Activated T-helper 9 cell treated with anti-CD3 and anti-CD28 coated beads, Interleukin-2, amount 50 U/mL, for 16 hours (primary cell): ENCODE results near the gene LAT.
"Not testable (repeated sequence)": the region's sequence is repeated elsewhere in the genome, so short reads cannot be mapped to it uniquely, and the experiment has no call there.

Experiments used
- DNase-seq: peaks from one replicate; pipeline ENCODE4 v3.0.0-alpha.2; 2020; ENCODE audit warnings: low read depth

The LAT gene

DNA sequence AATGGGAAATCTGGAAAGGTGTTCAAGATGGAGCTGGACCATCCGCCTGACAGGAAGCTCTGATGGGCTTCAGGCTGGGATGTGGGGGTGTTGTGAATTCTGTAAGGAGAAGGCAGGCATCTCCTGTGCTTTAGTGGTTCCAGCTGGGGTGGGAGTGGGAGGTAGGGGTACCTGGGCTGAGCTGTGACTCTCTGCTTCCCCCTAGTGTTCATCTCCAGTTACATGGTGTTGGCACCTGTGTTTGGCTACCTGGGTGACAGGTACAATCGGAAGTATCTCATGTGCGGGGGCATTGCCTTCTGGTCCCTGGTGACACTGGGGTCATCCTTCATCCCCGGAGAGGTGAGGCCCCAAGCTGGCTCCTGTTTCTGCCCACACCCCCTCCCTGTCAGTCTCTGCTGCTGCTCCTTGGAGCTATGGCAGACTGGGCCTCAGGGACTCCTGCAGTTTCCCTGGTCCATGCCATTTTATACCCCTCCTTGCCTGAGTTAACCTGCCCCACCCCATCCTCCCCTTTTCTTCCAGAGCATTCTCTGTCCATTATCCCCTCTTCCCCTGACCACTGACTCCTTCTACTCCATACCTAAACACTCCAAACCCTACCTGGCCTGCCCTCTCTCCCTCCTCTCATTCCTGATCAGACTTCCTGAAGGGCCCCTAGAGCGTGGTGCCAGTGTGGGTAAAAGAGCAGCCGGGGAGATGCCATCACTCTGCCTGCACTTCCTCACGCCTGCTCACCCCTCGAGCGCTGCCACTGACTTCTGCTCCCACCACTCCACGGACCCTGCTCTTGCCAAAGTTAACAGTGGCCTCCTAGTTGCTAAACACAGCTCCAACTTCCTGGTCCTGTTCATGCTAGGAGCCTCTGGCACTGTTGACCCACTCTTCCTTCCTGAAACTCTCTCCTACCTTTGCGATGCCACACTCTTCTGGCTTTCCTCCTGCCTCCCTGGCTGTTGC is 6.9 kb upstream of the LAT start:
- DNase-seq, result no peak

DNA sequence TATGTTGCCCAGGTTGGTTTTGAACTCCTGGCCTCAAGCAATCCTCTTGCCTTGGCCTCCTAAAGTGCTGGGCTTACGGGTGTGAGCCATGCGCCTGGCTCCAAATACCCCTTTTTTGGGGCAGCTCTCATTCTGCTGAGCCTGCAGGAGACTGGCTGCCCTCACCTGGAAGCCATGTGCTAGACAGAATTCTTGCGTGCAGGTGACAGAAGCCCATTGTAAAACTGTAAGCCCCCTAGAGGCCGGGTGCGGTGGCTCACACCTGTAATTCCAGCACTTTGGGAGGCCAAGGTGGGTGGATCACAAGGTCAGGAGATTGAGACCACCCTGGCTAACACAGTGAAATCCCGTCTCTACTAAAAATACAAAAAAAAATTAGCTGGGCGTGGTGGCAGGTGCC is 4.5 kb upstream of the LAT start:
- not testable (repeated sequence) for DNase-seq

DNA sequence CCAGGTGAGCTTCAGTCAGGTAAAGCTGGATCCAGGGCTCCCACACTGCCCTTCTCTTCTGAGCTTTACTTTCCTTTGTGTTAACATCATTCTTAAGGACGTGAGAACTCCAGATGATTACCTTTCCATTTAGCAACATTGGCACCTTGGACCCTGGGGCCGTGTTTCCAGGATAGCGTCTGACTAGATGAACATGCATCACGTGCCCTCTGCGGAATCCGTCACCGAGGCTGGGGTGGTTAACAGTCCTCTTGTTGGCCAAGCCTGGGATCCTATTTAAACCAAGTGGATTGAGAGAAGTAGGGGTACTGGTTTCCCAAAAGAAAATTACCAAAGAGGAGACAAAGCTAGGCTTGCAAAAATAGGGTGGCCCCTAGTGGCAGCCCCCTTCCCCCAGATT is 3.9 kb upstream of the LAT start:
- DNase-seq, result no peak

- no peak for DNase-seq
Measured at GRCh38 chr16:28981517-28981916, 3.3 kb upstream of the LAT start.

GRCh38 chr16:28982418-28982817 is 2.4 kb upstream of the LAT start:
- DNase-seq, result no peak

GRCh38 chr16:28982949-28983348 is 1.9 kb upstream of the LAT start:
- no peak for DNase-seq

- no peak for DNase-seq
Measured at GRCh38 chr16:28983644-28984043, 1.2 kb upstream of the LAT start.

- no peak for DNase-seq
Measured at GRCh38 chr16:28984091-28984490, 761 bp upstream of the LAT start.

DNA sequence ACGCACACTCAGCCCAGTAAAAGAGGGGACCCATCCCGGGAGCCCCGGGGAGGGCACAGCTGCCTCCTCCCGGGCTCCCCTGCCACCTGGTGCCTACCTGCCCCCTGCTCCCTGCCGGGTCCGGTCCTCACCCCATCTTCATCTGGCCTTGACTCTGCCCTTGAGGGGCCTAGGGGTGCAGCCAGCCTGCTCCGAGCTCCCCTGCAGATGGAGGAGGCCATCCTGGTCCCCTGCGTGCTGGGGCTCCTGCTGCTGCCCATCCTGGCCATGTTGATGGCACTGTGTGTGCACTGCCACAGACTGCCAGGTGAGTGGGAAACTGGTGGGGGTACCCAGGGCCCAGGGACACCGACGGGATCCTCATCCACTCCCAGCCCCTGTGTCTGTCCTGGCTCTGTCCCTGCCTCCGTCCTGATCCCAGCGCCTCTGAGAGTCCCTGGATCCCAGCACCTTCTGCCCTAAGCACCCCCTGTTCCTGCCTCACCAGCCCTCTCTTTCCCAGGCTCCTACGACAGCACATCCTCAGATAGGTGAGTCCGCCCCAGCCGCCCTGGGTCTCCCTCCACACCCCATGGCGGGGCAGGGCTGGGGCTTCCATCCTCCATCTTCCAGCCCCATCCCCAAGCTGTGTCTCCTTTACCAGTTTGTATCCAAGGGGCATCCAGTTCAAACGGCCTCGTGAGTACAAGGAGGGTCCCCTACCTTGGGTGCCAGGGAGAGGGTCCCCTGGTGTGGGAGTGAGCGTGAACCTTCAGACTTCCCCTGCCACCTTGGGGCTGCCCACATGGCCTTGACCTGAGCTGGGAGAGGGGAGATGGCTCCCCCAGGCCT is 574 bp downstream of the LAT start:
- DNase-seq, result no peak

GRCh38 chr16:28986046-28986445 is 1.2 kb downstream of the LAT start:
- DNase-seq, result no peak

DNA sequence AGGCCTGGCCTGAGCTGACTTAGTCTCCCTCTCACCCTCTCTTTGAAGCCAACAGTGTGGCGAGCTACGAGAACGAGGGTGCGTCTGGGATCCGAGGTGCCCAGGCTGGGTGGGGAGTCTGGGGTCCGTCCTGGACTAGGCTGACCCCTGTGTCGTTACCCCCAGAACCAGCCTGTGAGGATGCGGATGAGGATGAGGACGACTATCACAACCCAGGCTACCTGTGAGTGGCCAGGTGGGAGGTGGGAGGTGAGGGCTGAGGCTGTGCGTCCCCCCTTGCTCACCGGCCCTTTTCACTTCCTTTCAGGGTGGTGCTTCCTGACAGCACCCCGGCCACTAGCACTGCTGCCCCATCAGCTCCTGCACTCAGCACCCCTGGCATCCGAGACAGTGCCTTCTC is 1.6 kb downstream of the LAT start:
- DNase-seq, result no peak

DNA sequence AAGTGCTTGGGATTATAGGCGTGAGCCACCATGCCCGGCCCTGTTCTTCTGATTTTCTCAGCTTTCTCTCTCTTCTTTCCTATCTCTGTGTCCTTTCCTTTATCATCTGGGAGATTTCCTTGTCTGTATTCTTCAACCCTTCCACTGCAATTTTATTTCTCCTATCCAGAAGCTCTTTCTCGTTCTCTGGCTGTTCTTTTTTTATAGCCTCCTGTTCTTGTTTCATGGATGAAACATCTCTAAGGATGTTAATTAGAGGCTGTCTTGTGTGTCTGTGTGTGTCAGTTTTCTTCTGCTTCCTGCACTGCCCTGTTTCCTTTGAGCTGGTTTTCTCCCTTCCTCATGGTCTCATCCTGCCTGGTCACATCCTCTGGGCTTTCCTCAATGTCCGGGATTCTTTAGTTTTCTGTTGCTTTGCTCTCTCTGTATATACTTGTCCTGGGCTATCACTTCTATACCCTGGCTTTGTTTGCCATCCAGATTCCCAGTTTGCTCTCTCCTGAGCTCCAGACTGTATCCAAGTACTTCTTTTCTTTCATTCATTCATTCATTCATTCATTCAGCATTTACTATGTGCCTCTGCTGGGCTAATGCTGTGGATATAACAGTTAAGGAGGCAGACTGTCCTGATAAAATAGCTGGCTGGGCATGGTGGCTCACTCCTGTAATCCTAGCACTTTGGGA is 2.5 kb downstream of the LAT start:
- no peak for DNase-seq

GRCh38 chr16:28989363-28989762 is 4.5 kb downstream of the LAT start:
- DNase-seq, result no peak

GRCh38 chr16:28990375-28991040 is 5.7 kb downstream of the LAT start:
- DNase-seq, result peak; percentile 52

- no peak for DNase-seq
Measured at GRCh38 chr16:28991687-28992086, 6.8 kb downstream of the LAT start.

DNA sequence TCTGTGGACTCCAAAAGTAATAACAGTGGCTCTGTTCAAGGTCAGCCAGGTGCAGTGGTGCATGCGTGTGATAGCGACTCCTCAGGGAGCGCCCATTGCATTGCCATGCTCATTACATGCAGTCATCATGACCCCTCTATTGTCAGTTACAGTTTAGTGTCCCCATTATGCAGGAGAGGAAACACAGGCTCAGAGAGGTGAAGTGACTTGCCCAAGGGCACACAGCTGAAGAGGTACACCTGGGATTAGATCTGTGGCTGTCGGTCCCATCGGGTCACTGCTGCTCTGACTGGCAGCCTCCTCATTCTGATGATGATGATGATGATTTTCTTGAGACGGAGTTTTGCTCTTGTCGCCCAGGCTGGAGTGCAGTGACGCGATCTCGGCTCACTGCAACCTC is 7.6 kb downstream of the LAT start:
- no peak for DNase-seq

DNA sequence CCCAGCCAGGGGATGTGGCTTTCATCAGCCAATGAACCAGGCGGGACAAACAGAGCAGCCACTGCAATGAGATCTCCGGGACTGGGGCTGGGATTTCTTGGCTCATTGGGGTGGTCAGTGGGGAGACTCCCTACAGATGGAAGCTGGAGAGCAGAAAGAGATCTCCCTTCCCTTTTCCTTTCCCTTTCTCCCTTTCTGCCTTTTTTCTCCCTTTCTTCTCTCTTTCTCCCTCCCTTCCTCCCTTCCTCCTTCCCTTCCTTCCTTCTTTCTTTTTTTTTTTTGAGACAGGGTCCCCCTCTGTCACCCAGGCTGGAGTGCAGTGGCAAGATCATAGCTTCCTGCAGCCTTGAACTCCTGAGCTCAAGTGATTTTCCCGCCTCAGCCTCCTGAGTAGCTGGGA is 14.0 kb downstream of the LAT start:
- DNase-seq, result no peak

DNA sequence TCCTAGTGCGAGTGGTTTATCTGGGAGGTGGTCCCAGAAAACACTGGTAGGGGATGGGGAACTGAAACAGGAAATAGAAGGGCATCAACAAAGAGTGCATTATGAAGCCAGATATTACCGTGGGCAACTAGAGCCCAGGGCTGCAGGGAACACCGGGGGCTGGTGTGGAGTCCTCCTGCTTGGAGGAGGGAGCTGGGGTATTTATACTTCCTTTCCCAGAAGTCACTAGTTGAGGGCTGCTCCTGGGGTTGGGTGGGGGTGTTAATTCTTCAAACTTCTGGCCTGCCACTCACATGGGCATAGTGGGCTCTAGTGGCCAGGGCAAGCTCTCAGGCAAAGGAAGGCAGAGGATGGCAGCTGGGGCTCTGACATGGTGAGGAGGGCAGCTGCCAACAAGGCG is 14.7 kb downstream of the LAT start:
- DNase-seq, result no peak

GRCh38 chr16:29000019-29000418 is 15.2 kb downstream of the LAT start:
- DNase-seq, result no peak

- DNase-seq, result not testable (repeated sequence)
Measured at GRCh38 chr16:29004496-29005139, 19.8 kb downstream of the LAT start.
